ENCODE measurements around the gene ZNF556.
"Not testable (repeated sequence)": the region's sequence is repeated elsewhere in the genome, so short reads cannot be mapped to it uniquely, and the experiment has no call there.

The ZNF556 gene

DNA sequence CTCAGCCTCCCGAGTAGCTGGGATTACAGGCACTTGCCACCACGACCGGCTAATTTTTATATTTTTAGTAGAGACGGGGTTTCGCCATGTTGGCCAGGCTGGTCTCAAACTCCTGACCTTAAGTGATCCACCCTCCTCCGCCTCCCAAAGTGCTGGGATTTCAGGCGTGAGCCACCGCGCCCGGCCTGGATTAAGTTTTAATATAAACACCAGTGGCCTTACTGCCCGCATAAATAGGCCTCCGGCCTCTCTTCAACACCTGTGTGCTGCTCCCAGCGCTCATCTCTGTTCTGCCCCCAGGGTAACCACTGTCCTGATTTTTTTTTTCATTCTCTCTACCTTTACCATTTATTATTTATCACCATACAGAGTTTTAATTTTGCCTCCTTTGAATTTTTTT, 36.2 kb downstream of the ZNF556 start:
- H3K27me3 ChIP-seq (replicated peaks in 2 of 5; ENCODE audit: control insufficient read depth in 4 of 5, insufficient read depth in 5 of 5, low read length in 4 of 5); DNase-seq; H3K36me3 ChIP-seq (ENCODE audit: control insufficient read depth in 4 of 4, insufficient read depth in 4 of 4, low read length in 3 of 4); H3K9me3 ChIP-seq (ENCODE audit: control extremely low read depth in 1 of 5, control insufficient read depth in 4 of 5, insufficient read depth in 2 of 5, low read depth in 1 of 5, low read length in 4 of 5); H3K4me3 ChIP-seq (ENCODE audit: control insufficient read depth in 1 of 7, extremely low read depth in 1 of 7, insufficient read depth in 4 of 7, low read depth in 2 of 7, low read length in 6 of 7); H3K27ac ChIP-seq (ENCODE audit: insufficient read depth in 1 of 2, low read depth in 1 of 2, low read length in 2 of 2, poor library complexity in 1 of 2, severe bottlenecking in 2 of 2); POLR2A ChIA-PET: not testable (repeated sequence)
- 99% methylated on average over 10 of the region's 13 CpGs for WGBS (ENCODE audit: insufficient coverage)
- peaks cover 0 to 13% (median 8%) of the 10 kb centered on the region in 4 experiments for H3K4me1 ChIP-seq (ENCODE audit: control extremely low read depth in 1 of 4, control insufficient read depth in 4 of 4, insufficient read depth in 4 of 4, low read length in 3 of 4)
- CTCF ChIA-PET, result interaction anchor here (1.2 kb wide), 1 partner anchor 40 kb away, joined by 3 read pairs; no protein-coding TSS in a partner anchor

DNA sequence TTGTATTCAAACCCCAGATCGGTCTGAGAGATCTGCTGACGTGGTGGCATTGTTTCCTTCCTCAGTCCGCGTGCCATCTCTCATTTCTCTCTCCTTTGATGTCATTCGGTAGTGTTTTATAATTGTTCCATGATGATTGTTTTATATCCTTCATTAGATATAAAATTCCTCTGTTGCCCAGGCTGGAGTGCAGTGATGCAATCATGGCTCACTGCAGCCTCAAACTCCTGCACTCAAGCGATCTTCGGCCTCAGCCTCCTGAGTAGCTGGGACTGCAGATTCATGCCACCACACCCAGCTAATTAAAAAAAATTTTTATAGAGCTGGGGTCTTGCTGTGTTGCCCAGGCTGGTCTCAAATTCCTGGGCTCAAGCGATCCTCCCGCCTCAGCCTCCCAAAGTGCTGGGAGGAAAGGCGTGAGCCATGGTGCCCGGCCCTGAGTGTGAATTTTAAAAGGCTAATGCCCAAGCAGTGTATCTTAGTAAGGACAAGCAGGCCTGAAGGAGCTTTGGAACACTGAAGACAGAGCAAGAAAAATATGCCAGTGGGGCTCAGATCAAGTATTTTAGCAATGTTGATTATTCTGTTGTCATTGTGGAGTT, 38.9 kb downstream of the ZNF556 start:
- peaks cover 0 to 6% (median 2%) of the 10 kb centered on the region in 4 experiments for H3K36me3 ChIP-seq (ENCODE audit: control insufficient read depth in 4 of 4, insufficient read depth in 4 of 4, low read length in 3 of 4)
- H3K4me1 ChIP-seq (ENCODE audit: control extremely low read depth in 1 of 4, control insufficient read depth in 4 of 4, insufficient read depth in 4 of 4, low read length in 3 of 4), result peaks cover 0 to 8% (median 5%) of the 10 kb centered on the region in 4 experiments
- no peak overlapping the region for H3K4me3 ChIP-seq (ENCODE audit: control insufficient read depth in 1 of 7, extremely low read depth in 1 of 7, insufficient read depth in 4 of 7, low read depth in 2 of 7, low read length in 6 of 7)
- H3K27me3 ChIP-seq (replicated peaks in 2 of 5; ENCODE audit: control insufficient read depth in 4 of 5, insufficient read depth in 5 of 5, low read length in 4 of 5), result no peaks in the 10 kb centered on the region
- 79% methylated on average over 4 of the region's 11 CpGs for WGBS (ENCODE audit: insufficient coverage)
- peaks cover 0 to 6% (median 0%) of the 10 kb centered on the region in 5 experiments for H3K9me3 ChIP-seq (ENCODE audit: control extremely low read depth in 1 of 5, control insufficient read depth in 4 of 5, insufficient read depth in 2 of 5, low read depth in 1 of 5, low read length in 4 of 5)
- ChIA-PET POLR2A (no interaction called here), CTCF (interaction anchor here (1.4 kb wide), 1 partner anchor 18 kb away, joined by 4 read pairs; no protein-coding TSS in a partner anchor)
- no peak overlapping the region for H3K27ac ChIP-seq (ENCODE audit: insufficient read depth in 1 of 2, low read depth in 1 of 2, low read length in 2 of 2, poor library complexity in 1 of 2, severe bottlenecking in 2 of 2)
- DNase-seq, result no peak

DNA sequence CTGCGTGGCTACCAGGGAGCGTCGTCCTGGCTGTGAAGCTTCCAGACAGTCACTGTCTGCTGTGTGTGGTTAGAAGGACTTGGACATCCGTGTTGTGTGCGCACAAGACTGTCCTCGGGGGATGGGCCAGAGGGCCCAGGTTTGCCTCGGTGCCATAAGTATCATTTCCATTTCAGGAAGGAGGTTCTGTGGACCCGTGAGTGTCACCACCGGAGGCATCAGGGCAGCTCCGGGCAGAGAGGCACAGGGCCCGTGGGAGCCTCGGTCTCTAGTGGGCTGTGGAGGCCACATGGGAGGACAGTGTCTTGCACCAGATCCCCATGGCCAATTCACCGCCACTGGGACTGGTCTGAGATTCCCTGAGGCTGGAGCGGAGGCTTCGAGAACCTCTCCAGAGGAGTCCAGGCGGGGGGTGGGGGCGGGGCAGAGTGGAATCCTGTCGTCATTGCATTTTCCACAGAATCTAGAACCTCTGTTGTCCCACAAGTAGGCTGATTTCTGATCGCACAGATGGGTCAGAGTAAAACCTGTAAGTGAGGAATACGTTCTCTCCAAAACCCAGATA, 39.6 kb downstream of the ZNF556 start:
- no peak for DNase-seq
- WGBS (ENCODE audit: insufficient coverage), result 95% methylated on average over 17 of the region's 20 CpGs
- Histone ChIP-seq H3K27me3 (replicated peaks in 2 of 5; ENCODE audit: control insufficient read depth in 4 of 5, insufficient read depth in 5 of 5, low read length in 4 of 5) (no peaks in the 10 kb centered on the region), H3K36me3 (ENCODE audit: control insufficient read depth in 4 of 4, insufficient read depth in 4 of 4, low read length in 3 of 4) (peaks cover 0 to 6% (median 4%) of the 10 kb centered on the region in 4 experiments), H3K9me3 (ENCODE audit: control extremely low read depth in 1 of 5, control insufficient read depth in 4 of 5, insufficient read depth in 2 of 5, low read depth in 1 of 5, low read length in 4 of 5) (peaks cover 0 to 12% (median 2%) of the 10 kb centered on the region in 5 experiments), H3K4me3 (ENCODE audit: control insufficient read depth in 1 of 7, extremely low read depth in 1 of 7, insufficient read depth in 4 of 7, low read depth in 2 of 7, low read length in 6 of 7) (no peak overlapping the region), H3K27ac (ENCODE audit: insufficient read depth in 1 of 2, low read depth in 1 of 2, low read length in 2 of 2, poor library complexity in 1 of 2, severe bottlenecking in 2 of 2) (no peak overlapping the region), H3K4me1 (ENCODE audit: control extremely low read depth in 1 of 4, control insufficient read depth in 4 of 4, insufficient read depth in 4 of 4, low read length in 3 of 4) (peaks cover 0 to 4% (median 2%) of the 10 kb centered on the region in 4 experiments)
- ChIA-PET POLR2A (no interaction called here), CTCF (interaction anchor here (1.4 kb wide), 1 partner anchor 19 kb away, joined by 4 read pairs; no protein-coding TSS in a partner anchor)

DNA sequence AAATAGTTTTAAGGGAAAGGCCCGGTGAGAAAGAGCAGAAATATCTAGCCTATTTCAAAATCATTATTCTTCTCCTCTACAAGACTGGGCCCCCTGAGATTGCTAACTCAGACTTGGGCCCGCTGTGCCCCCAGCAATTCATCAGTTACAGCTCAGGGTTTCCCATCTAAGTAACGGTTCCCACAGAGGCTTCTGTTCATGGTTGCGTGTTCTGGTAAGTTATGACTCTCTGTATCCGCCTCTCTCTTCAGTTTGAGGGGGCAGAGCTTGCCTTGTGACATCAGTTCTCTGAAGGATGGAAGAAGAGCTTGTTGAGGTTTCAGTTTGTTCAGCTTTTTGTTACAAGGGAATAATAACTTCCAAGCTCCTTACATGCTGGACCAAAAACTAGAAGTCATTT, 45.2 kb downstream of the ZNF556 start:
- no peak overlapping the region for H3K4me3 ChIP-seq (ENCODE audit: control insufficient read depth in 1 of 7, extremely low read depth in 1 of 7, insufficient read depth in 4 of 7, low read depth in 2 of 7, low read length in 6 of 7)
- 95% methylated on average over 5 of the region's 5 CpGs for WGBS (ENCODE audit: insufficient coverage)
- no peak for DNase-seq
- H3K36me3 ChIP-seq (ENCODE audit: control insufficient read depth in 4 of 4, insufficient read depth in 4 of 4, low read length in 3 of 4), result peaks cover 9 to 45% (median 32%) of the 10 kb centered on the region in 4 experiments
- no peaks in the 10 kb centered on the region for H3K4me1 ChIP-seq (ENCODE audit: control extremely low read depth in 1 of 4, control insufficient read depth in 4 of 4, insufficient read depth in 4 of 4, low read length in 3 of 4)
- ChIA-PET CTCF (interaction anchor here (0.9 to 1.0 kb wide), 2 partner anchors 11 to 12 kb away, joined by 3 to 4 read pairs; partner anchors contain the start of gene ZNF57), POLR2A (no interaction called here)
- H3K9me3 ChIP-seq (ENCODE audit: control extremely low read depth in 1 of 5, control insufficient read depth in 4 of 5, insufficient read depth in 2 of 5, low read depth in 1 of 5, low read length in 4 of 5), result peaks cover 10 to 52% (median 35%) of the 10 kb centered on the region in 5 experiments
- no peaks in the 10 kb centered on the region for H3K27me3 ChIP-seq (replicated peaks in 2 of 5; ENCODE audit: control insufficient read depth in 4 of 5, insufficient read depth in 5 of 5, low read length in 4 of 5)
- H3K27ac ChIP-seq (ENCODE audit: insufficient read depth in 1 of 2, low read depth in 1 of 2, low read length in 2 of 2, poor library complexity in 1 of 2, severe bottlenecking in 2 of 2), result no peak overlapping the region

DNA sequence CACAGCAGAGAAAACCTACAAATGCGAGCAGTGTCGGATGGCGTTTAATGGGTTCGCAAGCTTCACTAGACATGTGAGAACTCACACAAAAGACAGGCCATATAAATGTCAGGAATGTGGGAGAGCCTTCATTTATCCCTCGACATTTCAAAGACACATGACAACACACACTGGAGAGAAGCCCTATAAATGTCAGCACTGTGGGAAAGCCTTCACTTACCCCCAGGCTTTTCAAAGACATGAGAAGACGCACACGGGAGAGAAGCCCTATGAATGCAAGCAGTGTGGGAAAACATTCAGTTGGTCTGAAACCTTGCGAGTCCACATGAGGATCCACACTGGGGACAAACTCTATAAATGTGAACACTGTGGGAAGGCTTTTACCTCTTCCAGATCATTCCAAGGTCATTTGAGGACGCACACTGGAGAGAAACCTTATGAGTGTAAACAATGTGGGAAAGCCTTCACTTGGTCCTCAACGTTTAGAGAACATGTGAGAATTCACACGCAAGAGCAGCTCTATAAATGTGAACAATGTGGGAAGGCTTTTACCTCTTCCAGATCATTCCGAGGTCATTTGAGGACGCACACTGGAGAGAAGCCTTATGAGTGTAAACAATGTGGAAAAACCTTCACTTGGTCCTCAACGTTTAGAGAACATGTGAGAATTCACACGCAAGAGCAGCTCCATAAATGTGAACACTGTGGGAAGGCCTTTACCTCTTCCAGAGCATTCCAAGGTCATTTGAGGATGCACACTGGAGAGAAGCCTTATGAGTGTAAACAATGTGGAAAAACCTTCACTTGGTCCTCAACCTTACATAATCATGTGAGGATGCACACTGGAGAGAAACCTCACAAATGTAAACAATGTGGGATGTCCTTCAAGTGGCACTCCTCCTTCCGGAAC, 50.4 kb downstream of the ZNF556 start:
- Histone ChIP-seq H3K27ac (ENCODE audit: insufficient read depth in 1 of 2, low read depth in 1 of 2, low read length in 2 of 2, poor library complexity in 1 of 2, severe bottlenecking in 2 of 2) (no peak overlapping the region), H3K4me1 (ENCODE audit: control extremely low read depth in 1 of 4, control insufficient read depth in 4 of 4, insufficient read depth in 4 of 4, low read length in 3 of 4) (no peaks in the 10 kb centered on the region), H3K4me3 (ENCODE audit: control insufficient read depth in 1 of 7, extremely low read depth in 1 of 7, insufficient read depth in 4 of 7, low read depth in 2 of 7, low read length in 6 of 7) (peak overlapping the region in 2 of 7 experiments; percentile 19 to 25), H3K36me3 (ENCODE audit: control insufficient read depth in 4 of 4, insufficient read depth in 4 of 4, low read length in 3 of 4) (peaks cover 20 to 56% (median 42%) of the 10 kb centered on the region in 4 experiments), H3K9me3 (ENCODE audit: control extremely low read depth in 1 of 5, control insufficient read depth in 4 of 5, insufficient read depth in 2 of 5, low read depth in 1 of 5, low read length in 4 of 5) (peaks cover 15 to 58% (median 43%) of the 10 kb centered on the region in 5 experiments), H3K27me3 (replicated peaks in 2 of 5; ENCODE audit: control insufficient read depth in 4 of 5, insufficient read depth in 5 of 5, low read length in 4 of 5) (no peaks in the 10 kb centered on the region)
- ChIA-PET POLR2A (no interaction called here), CTCF (no interaction called here)
- DNase-seq, result no peak
- 99% methylated on average over 15 of the region's 16 CpGs for WGBS (ENCODE audit: insufficient coverage)

DNA sequence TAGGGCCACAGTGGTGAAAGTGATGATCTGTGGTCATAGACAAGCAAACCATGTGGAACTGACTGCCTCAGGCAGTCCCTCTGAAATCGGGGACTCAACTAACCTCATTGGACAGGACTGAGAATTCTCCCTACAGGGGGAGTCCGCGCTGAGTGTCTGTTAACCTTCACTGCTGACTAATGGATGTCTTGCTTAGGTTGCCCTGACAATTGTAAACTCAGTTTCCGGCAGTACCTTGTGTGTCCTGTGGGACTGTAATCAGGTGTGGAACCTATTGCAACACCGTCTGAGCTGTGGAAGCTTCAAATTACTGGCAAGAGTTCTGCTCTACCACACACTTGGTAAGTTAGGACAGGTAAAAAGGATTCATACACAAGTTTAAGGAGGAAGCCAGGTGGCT, 55.9 kb downstream of the ZNF556 start:
- Histone ChIP-seq H3K36me3 (ENCODE audit: control insufficient read depth in 4 of 4, insufficient read depth in 4 of 4, low read length in 3 of 4) (peaks cover 5 to 16% (median 11%) of the 10 kb centered on the region in 4 experiments), H3K27me3 (replicated peaks in 2 of 5; ENCODE audit: control insufficient read depth in 4 of 5, insufficient read depth in 5 of 5, low read length in 4 of 5) (no peaks in the 10 kb centered on the region), H3K9me3 (ENCODE audit: control extremely low read depth in 1 of 5, control insufficient read depth in 4 of 5, insufficient read depth in 2 of 5, low read depth in 1 of 5, low read length in 4 of 5) (peaks cover 0 to 29% (median 16%) of the 10 kb centered on the region in 5 experiments), H3K4me1 (ENCODE audit: control extremely low read depth in 1 of 4, control insufficient read depth in 4 of 4, insufficient read depth in 4 of 4, low read length in 3 of 4) (no peaks in the 10 kb centered on the region), H3K27ac (ENCODE audit: insufficient read depth in 1 of 2, low read depth in 1 of 2, low read length in 2 of 2, poor library complexity in 1 of 2, severe bottlenecking in 2 of 2) (no peak overlapping the region), H3K4me3 (ENCODE audit: control insufficient read depth in 1 of 7, extremely low read depth in 1 of 7, insufficient read depth in 4 of 7, low read depth in 2 of 7, low read length in 6 of 7) (no peak overlapping the region)
- DNase-seq, result no peak
- CTCF ChIA-PET, result interaction anchor here (1.3 kb wide), 1 partner anchor 35 kb away, joined by 4 read pairs; no protein-coding TSS in a partner anchor
- POLR2A ChIA-PET, result no interaction called here
- WGBS (ENCODE audit: insufficient coverage), result 88% methylated on average over 3 of the region's 5 CpGs

Measured in common myeloid progenitor, CD34-positive (primary cell).